Tongue (tissue), 2 donors: ENCODE results near the gene CSH2. TPM values are rescaled to one million over a fixed set of nuclear protein-coding genes. Genes with fewer than 3 reads are reported as not detected.
A peak's percentile ranks its signal among the peaks of the same experiment; 100 is the strongest.

ENCODE experiments used
- DNase-seq: peaks from one replicate; pipeline ENCODE4 v3.0.0-alpha.2; 2015
- total RNA-seq: library from RNA; depleted of rRNA; stranded (reverse); fragments of >200 nt; gene quantifications from one replicate; pipeline ENCODE4 v1.2.3, GENCODE V29; 2014

The CSH2 gene
- total RNA-seq, 1 donor from 2014 or later, result not detected

DNA sequence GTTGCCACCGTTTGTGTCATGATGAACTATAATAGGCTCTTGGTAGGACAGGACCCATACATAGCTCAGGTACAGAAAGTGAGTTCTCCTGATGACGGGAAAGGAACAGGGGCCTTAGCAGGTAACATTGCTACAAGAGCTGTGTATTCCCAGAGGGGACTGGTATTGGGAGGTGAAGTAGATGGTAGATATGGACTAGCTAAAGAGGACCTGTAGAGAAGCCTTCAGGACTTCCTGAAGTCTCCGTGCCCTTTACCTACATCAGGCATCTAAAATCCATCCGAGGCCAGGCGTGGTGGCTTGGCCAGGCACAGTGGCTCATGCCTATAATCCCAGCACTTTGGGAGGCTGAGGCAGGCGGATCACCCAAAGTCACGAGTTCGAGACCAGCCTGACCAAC, 18.3 kb downstream of the CSH2 start:
- DNase-seq, result no peak

DNA sequence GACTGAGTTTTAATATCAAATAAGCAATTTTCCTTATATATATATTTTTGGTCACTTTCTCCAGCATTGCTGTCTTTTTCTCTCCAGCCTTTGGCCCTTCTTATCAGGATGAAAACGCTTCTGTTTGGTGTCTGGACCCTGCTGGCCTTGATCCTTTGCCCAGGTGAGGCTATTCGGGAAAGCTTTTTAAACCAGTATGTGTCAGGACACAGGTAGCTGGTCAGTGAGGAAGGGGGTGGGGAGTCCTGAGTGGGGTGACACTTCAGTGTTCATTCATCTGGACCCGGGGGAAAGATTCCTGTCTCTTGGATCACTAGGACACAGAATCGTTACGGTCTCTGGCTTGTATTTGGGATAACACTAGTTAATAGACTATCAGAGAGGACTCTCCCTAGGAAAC, 18.8 kb downstream of the CSH2 start:
- no peak for DNase-seq

DNA sequence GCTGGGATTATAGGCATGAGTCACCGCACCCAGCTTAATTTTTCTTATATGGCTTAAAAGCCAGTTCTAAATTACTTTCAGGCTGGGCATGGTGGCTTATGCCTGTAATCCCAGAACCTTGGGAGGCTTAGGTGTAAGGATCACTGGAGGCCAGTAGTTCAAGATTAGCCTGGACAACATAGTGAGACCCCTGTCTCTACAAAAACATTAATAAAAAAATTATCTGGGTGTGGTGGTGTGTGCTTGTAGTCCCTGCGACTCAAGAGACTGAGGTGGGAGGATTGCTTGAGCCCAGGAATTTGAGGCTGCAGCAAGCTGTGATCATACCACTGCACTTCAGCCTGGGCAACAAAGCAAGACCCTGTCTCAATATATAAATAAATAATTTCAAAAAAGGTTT, 20.2 kb downstream of the CSH2 start:
- no peak for DNase-seq

DNA sequence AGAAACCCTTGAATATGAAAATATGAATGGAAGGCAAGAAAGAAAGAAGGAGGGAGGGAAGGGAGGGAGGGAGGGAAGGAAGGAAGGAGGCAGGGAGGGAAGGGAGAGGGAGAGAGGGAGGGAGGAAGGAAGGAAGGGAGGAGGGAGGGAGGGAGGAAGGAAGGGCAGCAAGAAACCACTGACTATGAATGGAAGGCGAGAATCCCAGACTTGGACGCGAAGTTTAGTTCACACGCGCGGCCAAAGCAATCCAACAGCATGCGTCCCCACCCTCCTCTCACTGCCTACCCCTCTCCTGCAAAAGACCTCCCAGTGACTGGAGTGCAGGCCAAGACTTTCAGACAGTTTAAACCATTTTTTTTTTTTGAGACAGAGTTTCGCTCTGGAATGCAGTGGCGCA, 23.1 kb downstream of the CSH2 start:
- DNase-seq, result no peak

DNA sequence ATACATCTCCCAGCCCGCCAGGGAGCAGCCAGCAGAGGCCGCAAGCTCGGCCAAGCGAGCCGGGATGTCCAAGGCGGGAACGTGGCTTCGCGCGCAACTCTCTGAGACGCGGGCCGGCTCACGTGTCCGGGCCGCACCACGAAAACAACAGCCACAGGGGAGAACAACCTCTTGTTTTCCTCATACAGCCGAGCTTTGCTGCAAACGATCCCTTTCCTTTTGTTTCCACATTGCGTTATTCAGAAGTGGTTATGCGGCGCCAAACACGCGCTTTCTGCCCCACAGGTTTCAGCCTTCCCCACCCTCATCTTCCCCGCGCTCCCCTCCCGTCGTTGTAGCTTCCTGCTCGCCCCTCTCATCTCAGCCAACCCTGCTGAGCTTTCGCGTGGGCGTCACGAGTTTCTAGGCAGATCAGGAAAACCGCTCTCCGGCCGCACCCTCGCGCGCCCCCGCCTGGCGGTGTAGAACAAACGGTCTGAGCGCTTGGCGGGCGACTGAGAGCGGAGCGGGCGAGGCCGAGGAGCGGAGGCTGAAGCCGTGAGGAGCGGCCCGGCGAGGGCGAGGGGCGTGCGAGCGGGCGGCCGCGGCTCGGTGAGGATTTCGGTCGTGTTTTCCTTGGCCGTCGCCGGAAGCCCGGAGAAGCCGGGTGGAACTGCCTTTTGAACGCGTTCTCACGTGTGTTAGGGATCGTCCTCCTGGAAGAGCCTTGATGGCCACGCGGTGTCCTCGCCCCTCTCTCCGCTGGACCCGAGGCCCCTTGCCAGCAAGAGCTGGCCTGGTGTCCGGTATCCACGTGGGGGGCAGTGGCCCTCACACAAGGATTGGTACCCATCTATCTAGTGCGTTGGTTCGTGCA, 24.4 kb downstream of the CSH2 start:
- peak; percentile 95 for DNase-seq

DNA sequence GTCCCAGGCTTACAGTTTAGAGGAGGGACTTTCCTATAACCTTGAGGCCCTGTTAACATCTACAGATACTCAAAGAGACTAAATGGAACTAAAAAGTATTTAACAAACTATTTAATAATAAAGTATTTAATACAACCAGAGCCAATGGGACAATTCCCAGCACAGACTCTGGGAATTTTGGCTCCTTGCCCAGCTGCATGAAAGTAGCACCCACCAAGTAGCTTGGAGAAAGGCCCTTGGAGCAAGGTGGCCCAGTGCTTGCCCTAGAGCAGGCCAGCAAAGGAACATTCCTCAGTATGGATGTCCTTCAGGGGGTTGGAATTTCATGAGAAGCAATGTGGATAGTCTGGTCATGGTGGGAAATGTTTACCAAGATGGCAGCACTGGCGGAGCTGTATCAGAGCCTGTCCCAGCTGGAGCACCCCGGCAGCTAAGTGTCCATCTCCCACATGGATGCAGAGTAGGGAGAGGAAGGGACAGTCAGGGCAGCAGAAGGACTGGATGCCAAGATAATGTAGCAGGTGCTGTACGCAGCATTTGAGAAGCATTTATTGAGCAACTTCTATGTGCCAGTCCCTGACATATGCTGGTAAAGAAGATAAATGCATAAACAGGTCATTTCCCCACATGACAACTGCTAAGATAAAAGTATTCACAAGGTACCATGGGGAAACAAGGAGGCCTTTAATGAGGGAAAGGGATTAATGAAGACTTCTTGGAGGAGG, 25.8 kb downstream of the CSH2 start:
- no peak for DNase-seq

DNA sequence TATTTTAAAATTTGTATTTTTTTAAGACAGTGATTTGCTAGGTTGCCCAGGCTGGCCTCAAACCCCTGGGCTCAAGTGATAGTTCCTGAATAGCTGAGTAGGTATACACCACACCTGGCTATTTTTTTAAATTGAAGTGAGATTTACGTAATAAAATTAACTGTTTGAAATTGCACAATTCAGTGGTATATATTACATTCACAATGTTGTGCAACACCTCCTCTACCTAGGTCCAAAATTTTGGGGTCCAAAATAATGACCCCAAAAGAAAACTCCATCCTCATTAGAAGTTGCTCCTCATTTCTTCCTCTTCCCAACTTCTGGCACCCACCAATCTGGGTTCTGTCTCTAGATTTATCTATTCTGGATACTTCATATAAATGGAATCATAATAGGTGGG, 28.0 kb downstream of the CSH2 start:
- no peak for DNase-seq

DNA sequence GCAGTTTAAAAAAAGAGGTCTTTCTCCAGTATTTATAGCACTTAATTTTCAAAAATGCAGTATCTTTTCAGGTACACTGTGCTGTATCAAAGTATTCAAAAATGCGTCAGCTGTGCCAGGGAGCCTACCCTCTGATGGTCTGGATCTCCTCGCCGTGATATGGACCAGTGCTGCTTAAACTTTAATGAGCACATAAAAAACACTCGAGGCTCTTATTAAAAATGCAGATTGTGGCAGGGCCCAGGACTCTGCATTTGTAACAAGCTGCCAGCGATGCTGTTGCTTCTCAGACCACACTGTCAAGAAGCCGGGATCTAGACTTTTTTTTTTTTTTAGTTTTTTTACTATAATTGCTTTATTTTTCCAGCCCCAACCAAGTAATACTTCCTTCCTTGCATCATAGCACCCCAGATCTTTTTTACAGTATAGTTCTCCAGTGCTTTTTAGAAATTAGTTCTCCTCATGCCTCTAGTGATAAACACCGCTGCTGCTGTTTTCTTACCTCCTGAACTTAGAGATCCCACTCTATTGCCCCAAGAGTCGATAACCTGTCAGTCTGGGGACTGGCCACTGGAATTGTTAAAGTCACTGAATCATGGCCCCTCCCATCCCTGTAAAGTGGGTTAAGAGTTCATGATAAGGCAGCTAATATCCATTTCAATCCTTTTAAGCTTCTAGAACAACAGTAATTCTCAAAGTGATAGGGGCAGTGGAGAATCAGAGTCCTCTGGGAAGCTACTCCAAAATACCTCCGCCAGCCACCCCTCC, 29.4 kb downstream of the CSH2 start:
- no peak for DNase-seq

DNA sequence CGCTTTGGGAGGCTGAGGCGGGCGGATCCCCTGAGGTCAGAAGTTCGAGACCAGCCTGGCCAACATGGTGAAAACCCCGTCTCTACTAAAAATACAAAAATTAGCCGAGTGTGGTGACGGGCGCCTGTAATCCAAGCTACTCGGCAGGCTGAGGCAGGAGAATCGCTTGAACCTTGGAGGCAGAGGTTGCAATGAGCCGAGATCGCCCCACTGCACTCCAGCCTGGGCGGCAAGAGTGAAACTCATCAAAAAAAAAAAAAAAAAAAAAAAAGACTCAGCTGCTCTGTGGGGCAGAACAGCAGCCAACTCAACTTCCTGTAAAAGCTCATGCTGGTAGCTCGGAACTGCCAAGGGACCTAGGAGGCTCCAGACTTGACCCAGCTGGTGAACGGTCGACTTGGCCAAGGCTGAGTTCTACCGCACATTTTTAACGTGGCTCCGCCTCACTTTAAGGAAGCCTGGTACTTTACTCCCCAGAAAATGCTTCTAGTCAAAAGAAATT, 30.0 kb downstream of the CSH2 start:
- peak; percentile 76 for DNase-seq

DNA sequence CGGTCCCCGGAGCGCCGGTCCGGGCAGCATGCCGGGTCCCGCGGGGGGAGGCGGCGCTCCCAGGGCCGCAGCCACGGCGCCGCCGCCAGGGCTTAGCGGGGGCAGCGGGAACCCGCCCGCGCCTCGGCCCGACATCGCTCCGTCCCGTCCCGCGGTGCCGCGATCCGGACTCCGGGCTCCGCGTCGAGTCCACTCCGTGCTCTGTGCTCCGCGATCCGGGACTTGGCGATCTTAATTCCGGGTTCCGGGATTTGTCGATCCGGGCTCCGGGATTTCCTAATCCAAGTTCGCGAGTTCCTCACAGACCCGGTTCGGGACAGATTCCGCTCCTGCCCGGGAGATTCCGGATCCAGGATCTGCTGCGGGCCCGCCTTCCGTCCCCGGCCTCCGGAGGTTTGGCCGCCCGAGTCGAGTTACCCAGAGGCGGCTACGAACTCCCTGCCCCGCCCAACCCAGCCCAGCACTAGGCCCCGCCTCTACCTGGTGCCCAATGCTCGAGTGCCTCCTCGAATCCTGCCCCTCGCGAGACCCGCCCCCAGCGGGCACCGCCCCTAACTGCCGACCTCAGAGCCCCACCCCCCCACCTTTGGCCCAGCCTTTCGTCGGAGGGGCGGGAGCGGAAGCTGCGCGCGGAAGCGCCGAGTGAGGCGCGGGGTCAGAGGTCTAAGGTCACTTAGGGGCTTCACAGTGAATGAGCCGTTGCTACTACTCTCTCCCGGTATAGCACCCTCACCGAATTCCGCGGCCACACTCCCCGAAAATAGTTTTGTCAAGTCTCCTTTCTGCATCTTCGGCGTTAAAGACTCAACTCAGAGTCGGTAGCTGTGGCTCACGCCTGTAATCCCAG, 30.7 kb downstream of the CSH2 start, which contains the start of gene SMARCD2:
TSS of gene SMARCD2 (minus strand) at position 146 of the 847 bp plus-strand sequence. CDS start at position 135, 11 bp downstream.
- DNase-seq, result peak; percentile 99

DNA sequence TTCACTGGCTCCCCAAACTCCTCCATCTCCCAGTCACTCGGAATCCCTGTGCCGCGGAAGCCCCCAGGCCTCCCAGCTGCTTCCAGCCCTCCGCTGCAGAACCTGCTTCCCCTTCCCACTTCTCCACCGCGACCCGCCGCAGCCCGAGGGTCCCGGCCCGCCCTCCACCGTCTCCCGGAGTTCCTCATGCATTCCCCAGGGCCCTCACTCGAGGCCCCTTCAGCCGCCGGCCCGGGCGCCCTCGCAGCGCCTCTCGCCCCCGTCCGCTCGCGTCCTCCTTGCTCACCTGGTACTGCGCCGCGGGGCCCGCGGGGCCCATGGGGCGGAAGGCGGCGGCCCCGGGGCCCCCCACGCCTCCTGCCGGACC, 31.3 kb downstream of the CSH2 start:
- DNase-seq, result no peak

DNA sequence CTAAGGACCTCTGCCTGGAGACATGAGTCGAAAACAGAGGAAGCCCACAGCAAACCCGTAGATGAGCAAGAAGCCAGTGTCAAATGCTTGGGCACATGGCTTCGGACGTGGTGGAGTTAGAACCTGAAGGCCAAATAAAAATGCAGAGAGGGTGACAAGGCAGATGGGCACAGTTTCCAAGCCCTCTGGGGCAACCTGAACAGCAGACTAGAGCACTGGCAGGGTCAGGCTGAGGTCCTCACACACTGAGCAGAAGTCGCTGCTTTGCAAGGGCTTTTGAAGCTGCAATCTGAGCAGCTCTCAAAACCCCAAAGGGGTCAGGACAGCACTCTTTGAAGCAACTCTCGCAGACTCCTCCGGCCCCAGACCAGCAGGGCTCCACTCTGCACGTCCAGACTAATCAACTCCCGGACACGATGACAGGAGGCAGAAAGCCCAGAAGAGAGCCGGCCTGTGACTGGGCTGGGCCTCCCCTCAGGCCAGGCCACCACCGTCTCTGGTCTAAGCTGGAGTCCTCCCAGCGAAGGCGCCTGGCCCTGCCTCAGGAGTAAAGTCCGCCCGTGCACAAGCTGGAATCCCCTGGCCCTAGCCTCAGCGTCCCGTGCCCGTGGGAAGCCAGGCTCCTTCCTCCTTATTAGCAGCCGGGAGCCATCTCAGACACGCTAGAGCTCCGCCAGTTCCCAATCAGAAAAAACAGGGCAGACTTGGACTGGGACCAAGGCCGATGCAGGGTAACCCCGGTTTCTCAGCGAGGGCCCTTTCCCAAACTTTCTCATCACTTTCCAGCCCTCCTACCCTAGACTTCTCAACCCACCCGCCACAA, 31.9 kb downstream of the CSH2 start:
- peak; percentile 61 for DNase-seq

DNA sequence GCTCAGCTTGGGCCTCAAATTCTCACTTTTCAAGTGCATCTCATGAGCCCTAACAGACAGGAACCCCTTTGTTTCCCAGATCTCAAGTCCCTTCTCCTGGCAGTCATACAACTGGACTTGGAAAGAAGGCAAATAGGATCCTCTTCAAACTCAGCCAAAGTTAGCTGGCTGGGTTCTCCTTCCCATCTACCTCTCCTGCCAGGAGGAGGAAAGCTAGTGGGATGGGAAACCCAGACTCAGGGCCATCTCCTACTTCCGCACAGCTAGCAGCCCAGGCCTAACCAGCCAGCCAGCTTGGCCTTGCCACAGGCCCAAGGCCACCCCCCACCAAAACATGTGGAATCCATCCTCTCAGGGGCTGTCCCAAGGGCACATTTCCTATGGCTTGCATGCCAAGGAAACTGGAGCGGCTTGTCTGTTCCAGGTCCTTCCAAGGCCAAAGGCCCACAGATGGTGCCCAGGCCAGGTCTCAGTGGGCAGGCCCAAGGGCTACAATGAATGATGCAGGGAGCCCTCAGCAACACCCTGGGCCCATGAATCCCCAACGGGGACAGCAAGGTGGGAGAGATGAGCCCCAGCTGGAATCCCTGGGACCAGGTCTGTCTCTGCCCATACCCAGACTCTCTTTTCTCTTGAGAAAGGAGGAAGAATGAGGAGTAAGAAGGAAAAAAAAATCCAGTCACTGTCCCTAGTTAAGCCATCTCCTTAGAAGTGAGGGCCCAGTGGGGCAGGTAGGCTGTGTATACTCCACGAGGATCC, 32.7 kb downstream of the CSH2 start:
- DNase-seq, result peak; percentile 45

DNA sequence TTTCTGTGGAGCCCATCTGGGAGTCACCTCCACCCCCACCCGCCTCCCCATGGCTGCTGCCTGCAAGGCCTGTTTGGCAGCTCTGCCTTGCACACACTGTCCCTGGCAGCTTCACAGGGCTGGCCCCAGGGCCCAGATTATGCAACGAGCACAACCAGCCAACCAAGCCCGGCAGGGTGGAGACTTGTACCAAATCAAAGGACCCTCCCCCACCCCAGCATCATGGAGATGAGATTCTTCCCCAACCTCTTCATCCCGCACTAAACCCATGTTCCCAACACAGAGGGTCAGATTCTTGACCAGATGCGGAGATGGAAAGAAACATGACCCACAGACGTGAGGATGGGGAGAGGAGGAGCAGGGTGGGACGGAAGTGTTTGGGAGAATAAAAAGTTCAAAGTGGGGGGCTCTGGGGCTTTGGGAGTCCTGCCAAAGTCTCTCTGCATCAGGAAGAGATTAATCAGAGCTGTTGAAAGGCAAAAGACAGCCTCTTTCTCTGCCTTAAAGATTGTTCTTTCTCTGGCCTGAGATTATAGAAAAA, 34.8 kb downstream of the CSH2 start:
- peak; percentile 90 for DNase-seq

DNA sequence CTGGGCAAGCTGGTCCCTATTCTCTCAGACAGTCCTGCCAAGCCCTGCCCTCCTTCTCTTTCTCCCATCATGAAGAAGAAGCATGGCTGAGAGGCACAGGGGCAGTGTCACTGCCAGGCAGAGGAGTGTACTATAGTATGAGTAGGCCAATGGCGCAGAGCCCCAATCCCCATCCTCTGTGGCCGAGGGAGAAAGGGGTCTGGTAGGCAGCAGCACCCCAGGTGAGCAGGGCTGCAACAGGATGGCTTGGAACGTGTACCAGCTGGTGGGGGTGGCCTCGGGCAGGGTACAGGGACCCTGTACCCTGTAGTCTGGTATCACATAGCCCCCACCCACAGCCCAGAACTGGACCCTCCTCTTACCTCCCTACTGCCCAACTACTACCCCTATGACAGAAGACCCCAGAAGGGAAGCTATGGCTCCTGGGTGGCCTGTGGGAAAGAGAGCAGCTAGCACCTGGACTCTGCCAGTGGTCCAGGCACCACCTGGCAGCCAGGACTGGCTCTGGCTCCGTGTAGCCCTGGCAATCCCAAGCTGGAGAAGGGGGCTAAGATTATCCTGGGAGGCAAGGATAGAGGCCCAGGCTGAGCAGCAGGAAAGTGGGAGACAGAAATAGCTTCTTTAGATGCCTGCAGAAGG, 35.4 kb downstream of the CSH2 start:
- DNase-seq, result no peak

DNA sequence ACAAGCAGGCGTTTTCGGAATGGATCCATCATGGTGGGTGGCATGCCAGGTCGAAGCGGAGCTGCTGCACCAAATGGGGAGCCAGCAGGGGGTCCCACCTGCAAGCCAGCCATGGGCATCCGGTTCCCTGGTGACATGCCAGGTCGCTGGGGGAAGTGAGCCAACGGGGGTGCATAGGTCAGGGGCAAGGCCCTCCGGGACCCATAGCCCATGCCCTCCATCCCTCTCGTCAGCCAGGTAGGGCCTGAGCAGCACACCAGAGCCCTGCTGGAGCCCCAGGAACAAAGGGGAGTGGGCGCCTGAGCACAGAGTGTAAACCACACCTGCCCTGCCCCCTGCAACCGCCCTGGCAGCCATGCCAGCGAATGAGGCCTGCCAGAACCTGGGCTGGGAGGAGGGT, 36.0 kb downstream of the CSH2 start:
- no peak for DNase-seq

DNA sequence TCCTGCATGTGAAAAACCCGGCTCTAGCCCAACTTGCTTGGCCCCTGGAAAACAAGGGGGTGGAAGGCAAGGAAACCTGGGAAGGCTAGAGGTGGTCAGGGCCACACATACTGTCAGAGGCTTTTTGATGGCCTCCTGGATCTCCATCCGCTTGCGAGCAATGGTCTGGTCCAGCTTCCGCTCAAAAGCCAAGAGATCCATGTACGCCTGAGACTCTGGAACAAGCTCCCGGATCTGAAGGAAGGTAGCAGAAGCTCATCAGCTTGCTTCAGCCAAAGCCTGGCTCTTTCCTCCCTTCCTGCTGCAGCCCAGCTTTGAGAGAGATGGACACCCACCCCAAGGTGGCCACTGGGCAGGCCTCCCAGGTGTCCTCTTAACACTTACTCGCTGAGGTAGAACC, 36.7 kb downstream of the CSH2 start:
- no peak for DNase-seq

DNA sequence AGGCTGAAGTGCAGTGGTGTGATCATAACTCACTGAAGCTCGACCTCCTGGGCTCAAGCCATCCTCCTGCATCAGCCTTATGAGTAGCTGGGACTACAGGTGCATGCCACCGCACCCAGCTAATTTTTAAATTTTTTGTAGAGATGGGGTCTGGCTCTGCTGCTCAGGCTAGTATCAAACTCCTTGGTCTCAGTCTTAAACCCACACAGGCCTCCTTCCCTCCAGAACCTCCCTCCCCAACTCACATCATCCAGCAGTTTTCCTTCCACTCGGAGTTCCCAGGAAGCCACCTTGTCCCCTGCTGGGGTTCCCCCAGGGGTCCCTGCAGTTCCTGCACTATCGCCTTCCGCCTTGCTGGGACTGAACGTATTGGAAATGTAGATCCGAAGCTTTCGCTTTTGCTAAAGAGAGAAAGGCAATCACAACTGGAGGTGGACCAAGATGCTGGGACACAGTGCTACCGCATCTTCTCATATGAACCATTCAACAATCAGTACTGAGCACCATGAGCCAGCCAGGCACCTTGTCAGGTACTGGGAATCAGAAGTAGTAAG, 38.2 kb downstream of the CSH2 start:
- DNase-seq, result no peak
